PFSK-1 (cell line): ENCODE data around the gene DDX52.

Source experiments
- POLR2AphosphoS5 ChIP-seq: IDR thresholded peaks from 2 replicates; pipeline ENCODE4 v1.6.1; 2012; ENCODE audit warnings: low read depth, mild to moderate bottlenecking, control low read depth, low read length, moderate library complexity
- REST ChIP-seq, 2 experiments: IDR thresholded peaks; 2 replicates each; pipeline versions ENCODE4 v1.6.1 to v1.8.0; 2011 to 2012; ENCODE audit warnings: low read depth in 2 of 2, low read length in 2 of 2, control low read depth in 1 of 2, inconsistent platforms in 1 of 2, mild to moderate bottlenecking in 1 of 2, moderate library complexity in 1 of 2; ENCODE audit not compliant: insufficient read depth in 1 of 2
- SIN3A ChIP-seq: IDR thresholded peaks from 2 replicates; pipeline ENCODE4 v1.6.1; 2012; ENCODE audit warnings: mild to moderate bottlenecking, low read length, moderate library complexity, borderline replicate concordance; ENCODE audit not compliant: insufficient read depth
- TAF1 ChIP-seq: IDR thresholded peaks from 2 replicates; pipeline ENCODE4 v1.6.1; 2012; ENCODE audit warnings: low read length, control low read depth, borderline replicate concordance; ENCODE audit not compliant: insufficient read depth

DNA sequence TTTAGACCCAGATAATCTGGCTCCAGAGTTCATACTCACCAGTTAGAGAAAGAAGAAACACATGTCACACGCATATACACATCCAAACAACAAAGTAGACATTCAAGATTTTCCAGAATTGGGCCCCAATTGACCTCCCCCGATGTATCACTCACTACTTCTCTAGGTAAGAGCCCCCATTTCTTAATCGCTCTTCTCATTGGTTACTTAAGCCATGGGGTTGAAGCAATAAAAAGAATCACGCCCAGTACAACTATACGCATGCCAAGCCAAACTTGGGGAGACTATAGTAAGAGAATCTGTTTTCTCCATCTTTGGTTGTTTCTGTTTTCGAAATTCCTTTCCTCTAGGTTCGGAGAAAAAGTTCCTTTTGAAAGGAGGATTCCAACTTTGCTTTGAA, 565 bp downstream of the DDX52 start:
- TF ChIP-seq POLR2AphosphoS5 (no peak), REST (IDR thresholded peaks at IDR 0.05; ENCODE audit: insufficient read depth in 1 of 2, low read depth in 2 of 2, low read length in 2 of 2) (no peak), TAF1 (no peak), SIN3A (no peak)
